Measurements from ENCODE around the gene KCNJ1.
A peak's percentile ranks its signal among the peaks of the same experiment; 100 is the strongest.

Gene KCNJ1

GRCh38 chr11:128846985-128847384 is 20.1 kb downstream of the KCNJ1 start:
- no peak for DNase-seq

DNA sequence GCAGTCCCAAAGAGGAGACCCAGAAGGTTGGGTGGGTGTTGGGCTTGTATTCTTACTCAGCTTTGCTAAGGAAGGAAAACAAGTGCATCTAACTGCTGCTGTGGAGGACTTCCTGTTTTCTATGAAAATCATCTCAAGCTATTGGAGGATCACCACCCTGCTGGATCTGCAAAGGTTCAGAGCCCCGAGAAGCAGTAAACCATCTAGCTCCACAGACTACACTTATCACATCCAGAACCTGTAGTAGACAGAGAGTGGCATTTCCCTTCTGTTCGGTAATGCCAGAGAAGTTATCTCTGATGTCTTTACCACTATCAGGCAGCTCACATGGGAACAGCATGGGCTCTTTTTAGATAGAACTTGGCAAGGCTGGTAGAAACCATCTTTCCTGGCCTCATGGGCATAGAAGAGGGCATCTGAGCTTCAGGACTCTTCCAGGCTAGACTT is 21.7 kb downstream of the KCNJ1 start:
- no peak for DNase-seq

DNA sequence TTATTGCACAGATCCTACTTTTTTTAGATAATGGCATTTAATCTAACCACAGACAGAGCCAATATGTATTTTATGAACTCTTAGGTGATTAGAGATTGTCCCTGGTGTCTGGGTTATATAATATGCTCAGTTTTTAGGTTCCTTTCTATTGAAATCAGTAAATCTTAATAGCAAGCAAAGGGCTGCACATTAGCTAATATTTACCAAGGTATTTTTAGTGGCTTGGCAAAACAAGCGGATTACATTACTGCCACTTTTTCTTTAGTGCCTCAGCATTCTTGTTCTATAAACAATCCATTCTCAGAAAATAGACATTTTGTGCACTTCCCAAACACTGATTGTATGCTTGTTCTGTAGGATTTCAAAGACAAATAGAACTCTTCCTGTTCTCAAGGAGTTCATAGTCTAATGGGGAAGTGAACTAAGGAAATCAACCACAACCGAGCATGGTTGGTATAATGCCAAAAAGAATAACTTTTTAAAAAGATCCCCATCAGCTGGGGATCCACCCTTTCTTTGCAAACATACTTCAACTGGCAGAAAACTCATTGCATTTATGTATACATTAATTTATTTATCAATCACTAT is 23.8 kb downstream of the KCNJ1 start:
- DNase-seq = no peak

GRCh38 chr11:128841461-128842072 is 25.5 kb downstream of the KCNJ1 start:
- DNase-seq = no peak

DNA sequence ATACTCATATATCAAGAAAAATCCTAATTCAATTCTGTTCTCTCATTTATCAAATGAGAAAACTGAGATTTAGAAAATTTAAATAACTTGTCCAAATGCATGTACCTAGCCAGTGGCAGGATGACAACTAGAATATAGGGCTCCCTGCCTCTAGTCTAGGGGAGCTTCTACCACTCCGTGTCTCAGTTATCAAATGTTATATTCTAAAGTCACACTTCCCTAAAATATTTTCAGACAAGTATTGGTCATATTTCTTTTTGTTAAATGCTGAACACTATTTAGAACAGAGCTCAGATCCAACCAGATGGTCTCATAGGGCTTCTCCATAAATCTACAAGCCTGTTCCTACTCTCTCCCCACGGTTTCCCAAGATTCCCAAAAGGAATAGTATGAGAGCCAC is 26.3 kb downstream of the KCNJ1 start:
- no peak for DNase-seq

GRCh38 chr11:128840137-128840536 is 27.0 kb downstream of the KCNJ1 start:
- DNase-seq = no peak

- DNase-seq = no peak
These were observed 28.0 kb downstream of the KCNJ1 start for GRCh38 chr11:128839081-128839480.

DNA sequence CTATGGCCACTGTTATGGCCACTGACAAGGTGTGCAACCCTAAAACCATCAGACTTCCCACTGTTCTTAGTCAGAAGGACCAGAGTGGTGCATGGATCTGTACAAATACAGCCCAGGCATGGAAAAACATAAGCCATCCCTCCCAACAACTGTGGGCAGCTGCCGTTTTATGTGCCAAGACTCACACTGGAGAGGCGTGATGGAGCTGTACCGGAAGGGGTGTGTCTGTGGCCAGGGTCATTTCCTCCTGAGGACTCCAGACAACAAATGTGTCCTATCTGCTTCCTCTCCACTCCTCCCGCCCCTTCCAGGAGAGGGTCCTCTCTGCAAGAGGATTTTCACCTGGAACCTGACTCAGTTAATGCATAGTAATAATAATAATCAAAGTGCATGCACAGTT is 29.5 kb downstream of the KCNJ1 start:
- DNase-seq = no peak

GRCh38 chr11:128835741-128836430 is 31.2 kb downstream of the KCNJ1 start:
- DNase-seq = no peak

GRCh38 chr11:128834157-128834556 is 32.9 kb downstream of the KCNJ1 start:
- no peak for DNase-seq

GRCh38 chr11:128832121-128832497 is 35.0 kb downstream of the KCNJ1 start:
- DNase-seq = no peak

- DNase-seq = peak; percentile 50 to 59
These were observed 35.6 kb downstream of the KCNJ1 start for GRCh38 chr11:128831174-128832120.

DNA sequence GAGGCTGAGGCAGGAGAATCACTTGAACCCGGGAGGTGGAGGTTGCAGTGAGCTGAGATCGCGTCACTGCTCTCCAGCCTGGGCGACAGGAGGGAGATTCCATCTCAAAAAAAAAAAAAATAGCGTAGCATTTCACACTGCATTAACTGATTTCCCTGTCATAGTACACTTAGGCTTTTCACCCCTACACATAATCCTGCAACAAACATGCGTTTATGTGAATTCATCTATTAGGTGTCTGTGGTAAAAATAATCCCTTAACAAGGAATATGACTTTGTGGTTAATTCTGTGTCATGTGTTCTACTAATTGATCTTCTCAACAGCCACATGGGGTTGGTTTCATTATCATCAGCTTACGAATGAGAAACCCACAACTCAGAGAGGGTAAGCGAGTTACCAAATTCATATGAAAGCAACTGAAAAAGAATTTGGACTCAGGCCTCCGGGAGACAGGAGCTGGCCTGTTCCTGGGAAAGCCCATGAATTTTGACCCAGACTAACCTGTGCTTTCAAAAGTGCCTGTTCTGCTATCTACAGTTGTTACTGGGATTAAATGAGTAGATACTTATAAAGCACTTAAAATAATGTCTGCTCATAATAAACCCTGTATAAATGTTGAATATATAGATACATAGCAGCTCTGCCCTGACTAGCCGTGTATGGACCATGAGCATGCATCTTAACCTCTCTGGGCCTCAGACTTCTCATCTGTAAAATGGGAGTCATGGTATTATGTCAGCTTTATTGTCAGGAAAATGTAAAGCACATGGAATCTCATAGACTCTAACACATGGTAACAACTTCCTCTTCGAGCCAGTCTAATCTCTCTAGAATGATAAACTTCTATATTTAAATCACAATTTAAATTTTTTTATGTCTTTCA is 36.6 kb downstream of the KCNJ1 start:
- no peak for DNase-seq

DNA sequence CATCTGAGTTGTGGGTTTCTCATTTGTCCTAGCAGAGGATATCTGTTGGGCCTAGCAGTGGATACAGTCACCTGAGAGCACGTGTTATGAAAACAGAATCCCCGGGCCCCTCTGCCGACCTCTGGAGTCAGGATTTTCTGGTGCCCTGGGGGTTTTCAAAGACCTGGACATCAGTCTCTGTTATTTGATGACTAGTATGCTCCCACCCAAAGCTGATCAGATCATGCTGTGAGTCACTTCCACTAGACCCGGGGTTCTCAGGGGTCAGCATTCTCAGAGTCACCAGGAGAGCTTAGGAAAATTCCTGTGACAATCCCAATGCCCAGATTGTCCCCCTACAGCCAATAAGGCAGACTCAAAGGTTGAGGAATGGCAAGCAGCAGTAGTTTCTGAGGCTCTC is 38.7 kb downstream of the KCNJ1 start:
- DNase-seq = no peak

DNA sequence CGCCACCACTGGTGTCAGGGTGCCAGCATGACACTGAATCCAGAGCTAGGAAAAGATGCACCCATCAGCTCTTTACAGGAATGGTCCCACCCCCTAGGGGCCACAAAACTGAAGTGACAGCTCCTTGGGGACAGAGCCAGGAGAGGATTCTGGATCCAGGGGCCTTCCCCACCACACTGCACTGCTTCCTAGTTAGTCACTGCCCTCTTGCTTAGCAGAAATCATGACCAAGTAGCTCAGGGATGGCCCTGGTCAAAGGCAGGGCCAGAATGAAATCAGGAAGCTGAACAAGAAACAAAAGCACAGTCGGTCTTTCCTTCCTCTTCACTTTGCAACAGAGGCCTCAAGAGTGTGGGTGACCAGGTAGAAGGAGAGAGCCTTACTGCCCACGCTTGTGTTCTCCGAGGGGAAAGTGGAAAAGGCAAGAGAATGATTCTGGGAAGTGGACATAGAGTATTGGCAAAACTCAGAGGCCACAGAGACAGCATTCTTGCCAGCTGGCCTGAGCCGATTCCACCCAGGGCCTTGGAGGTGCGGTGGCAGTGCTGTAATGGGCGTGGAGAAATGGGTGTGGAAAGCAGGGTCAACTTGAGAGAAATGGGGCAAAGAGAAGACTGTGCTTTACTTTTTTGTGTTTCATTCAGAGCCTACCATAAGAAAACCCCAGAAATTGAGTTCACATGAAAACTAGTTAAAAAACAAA is 39.8 kb downstream of the KCNJ1 start:
- no peak for DNase-seq

GRCh38 chr11:128825050-128825784 is 41.9 kb downstream of the KCNJ1 start:
- no peak for DNase-seq

- DNase-seq = no peak
These were observed 42.7 kb downstream of the KCNJ1 start for GRCh38 chr11:128824191-128825049.

DNA sequence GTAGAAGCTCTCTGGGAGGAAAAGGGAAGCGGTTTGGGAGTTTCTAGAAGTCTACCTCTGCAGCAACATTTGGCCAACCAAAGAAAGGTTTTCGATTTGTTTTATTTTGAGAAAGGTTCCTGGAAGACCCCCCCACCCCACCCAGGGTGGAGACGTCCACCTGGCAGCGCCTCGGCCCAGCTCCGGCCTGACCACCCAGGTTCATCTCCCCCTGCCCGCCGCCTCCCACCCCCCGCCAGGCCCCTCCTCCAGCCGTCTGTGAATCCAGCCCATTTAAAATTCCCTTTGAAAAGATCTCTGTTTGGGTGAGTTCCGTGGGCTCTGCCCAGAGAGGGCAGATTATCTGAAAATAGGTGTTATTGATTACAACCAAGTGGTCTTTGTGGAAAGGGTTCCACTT is 43.3 kb downstream of the KCNJ1 start:
- DNase-seq = no peak

- DNase-seq = no peak
These were observed 45.0 kb downstream of the KCNJ1 start for GRCh38 chr11:128822130-128822529.

DNA sequence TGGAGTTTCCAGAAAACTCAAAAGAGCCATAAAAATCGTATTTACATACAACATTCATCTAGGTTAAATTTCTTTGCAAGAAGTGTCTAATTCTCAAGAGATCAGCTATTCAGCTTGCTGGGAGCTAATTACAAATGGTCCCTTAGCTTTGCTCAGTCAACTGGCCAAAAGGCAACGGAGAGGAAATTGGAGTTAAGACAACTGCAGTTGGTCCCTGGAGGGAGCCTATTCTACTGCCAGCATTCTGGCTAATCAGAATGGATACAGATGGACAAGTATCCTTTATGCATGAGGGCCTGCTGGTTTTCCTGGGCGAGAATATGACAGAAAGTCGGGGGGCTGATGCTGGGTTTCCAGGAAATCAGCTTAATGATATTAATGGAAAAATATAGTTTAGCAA is 45.5 kb downstream of the KCNJ1 start:
- DNase-seq = no peak

Data from SHP77 (cell line).